H1 (cell line): ENCODE measurements around the gene CCDC30. TPM values are rescaled to one million over a fixed set of nuclear protein-coding genes. Genes with fewer than 3 reads are reported as not detected.

Experiments used
- CTCF ChIA-PET: fragments of 300-600 bp; sonication (Branson Sonifier 250); formaldehyde crosslinking; loops from one replicate; lab custom pipeline; 2021; ENCODE audit not compliant: partially characterized antibody; lab: Charles Lee
- POLR2A ChIA-PET: fragments of 300-600 bp; sonication (Branson Sonifier 250); formaldehyde crosslinking; loops from one replicate; lab custom pipeline; 2021; ENCODE audit warnings: inconsistent platforms; ENCODE audit not compliant: partially characterized antibody; lab: Charles Lee
- DNase-seq, 2 experiments: peaks; one replicate each; pipeline versions ENCODE4 v3.0.0 to v3.0.0-alpha.2; 2010 to 2022; ENCODE audit warnings: low spot score in 2 of 2, low read depth in 1 of 2, mixed read lengths in 1 of 2
- FAIRE-seq: peaks from 2 replicates; lab custom pipeline; 2011; peaks lifted over from hg19 to GRCh38; lab: Jason Lieb, UNC
- H2AFZ ChIP-seq: 2 replicates; pipeline ENCODE4 v1.8.1; 2012; ENCODE audit warnings: low read length, inconsistent platforms
- H2AK5ac ChIP-seq: 2 replicates; pipeline ENCODE4 v1.6.1; 2013; ENCODE audit warnings: low read depth, low read length
- H2BK120ac ChIP-seq: replicated peaks from 2 replicates; pipeline ENCODE3; 2013; ENCODE audit warnings: low read depth, low read length, inconsistent platforms
- H2BK12ac ChIP-seq: 2 replicates; pipeline ENCODE4 v1.6.1; 2013; ENCODE audit warnings: low read depth, low read length
- H2BK15ac ChIP-seq: 2 replicates; pipeline ENCODE4 v1.6.1; 2013; ENCODE audit warnings: low read length
- H2BK20ac ChIP-seq: 2 replicates; pipeline ENCODE4 v1.6.1; 2013; ENCODE audit warnings: low read length
- H2BK5ac ChIP-seq: 2 replicates; pipeline ENCODE4 v1.6.1; 2013; ENCODE audit warnings: low read depth, low read length
- H3K14ac ChIP-seq: 2 replicates; pipeline ENCODE4 v1.6.1; 2013; ENCODE audit warnings: inconsistent platforms; ENCODE audit not compliant: insufficient read length
- H3K18ac ChIP-seq: 2 replicates; pipeline ENCODE4 v1.6.1; 2013; ENCODE audit warnings: low read length; ENCODE audit errors: extremely low read depth
- H3K23ac ChIP-seq: 2 replicates; pipeline ENCODE4 v1.6.1; 2013; ENCODE audit warnings: inconsistent platforms; ENCODE audit not compliant: insufficient read length
- H3K23me2 ChIP-seq: 2 replicates; pipeline ENCODE4 v1.6.1; 2013; ENCODE audit warnings: low read depth, low read length
- H3K27ac ChIP-seq: 2 replicates; pipeline ENCODE4 v1.6.1; 2011; ENCODE audit warnings: low read depth, low read length, inconsistent platforms
- H3K27me3 ChIP-seq, 4 experiments: replicated peaks in 1 of 4; 1 replicate in 1 of 4; 2 replicates in 3 of 4; pipeline versions ENCODE4 v1.6.1 to v1.8.1; 2011 to 2013; ENCODE audit warnings: low read length in 3 of 4, mild to moderate bottlenecking in 3 of 4, inconsistent platforms in 2 of 4, mixed read lengths in 2 of 4, moderate library complexity in 1 of 4; ENCODE audit not compliant: control insufficient read depth in 3 of 4, insufficient read depth in 3 of 4; ENCODE audit errors: extremely low read depth in 1 of 4
- H3K36me3 ChIP-seq, 4 experiments: 2 replicates each; pipeline versions ENCODE4 v1.6.1 to v1.8.1; 2011 to 2013; ENCODE audit warnings: mild to moderate bottlenecking in 4 of 4, low read length in 3 of 4, moderate library complexity in 2 of 4, control low read depth in 1 of 4, inconsistent platforms in 1 of 4; ENCODE audit not compliant: insufficient read depth in 4 of 4, control insufficient read depth in 2 of 4
- H3K4ac ChIP-seq: replicated peaks from 2 replicates; pipeline ENCODE3; 2013; ENCODE audit warnings: low read length, low read depth, mixed read lengths, inconsistent platforms; ENCODE audit not compliant: insufficient read length
- H3K4me1 ChIP-seq, 4 experiments: replicated peaks in 1 of 4; 1 replicate in 1 of 4; 2 replicates in 3 of 4; pipeline versions ENCODE4 v1.6.1 to v1.8.1; 2011 to 2013; ENCODE audit warnings: low read length in 3 of 4, inconsistent platforms in 2 of 4, mixed read lengths in 1 of 4; ENCODE audit not compliant: insufficient read depth in 4 of 4, control insufficient read depth in 3 of 4
- H3K4me2 ChIP-seq, 2 experiments: 2 replicates each; pipeline versions ENCODE4 v1.6.1 to v1.8.1; 2011 to 2013; ENCODE audit warnings: low read depth in 2 of 2, low read length in 2 of 2, control low read depth in 1 of 2, inconsistent platforms in 1 of 2, mild to moderate bottlenecking in 1 of 2; ENCODE audit not compliant: insufficient read depth in 1 of 2
- H3K4me3 ChIP-seq, 4 experiments: fragments of 200-600, 300-600 bp in 1 of 4; sonication (generic), shearing (Covaris generic), sonication (Bioruptor Twin) in 1 of 4; 2 replicates each; pipeline versions ENCODE4 v1.5.1 to v1.8.1; 2011 to 2016; ENCODE audit warnings: low read length in 4 of 4, low read depth in 3 of 4, control low read depth in 2 of 4, inconsistent platforms in 2 of 4, mild to moderate bottlenecking in 2 of 4, mixed read lengths in 1 of 4, moderate library complexity in 1 of 4; ENCODE audit not compliant: insufficient read depth in 2 of 4; ENCODE audit errors: extremely low read depth in 1 of 4
- H3K56ac ChIP-seq: replicated peaks from 2 replicates; pipeline ENCODE3; 2013; ENCODE audit warnings: low read depth, mild to moderate bottlenecking, mixed read lengths, low read length, inconsistent platforms; ENCODE audit not compliant: insufficient read length
- H3K79me1 ChIP-seq: 2 replicates; pipeline ENCODE4 v1.6.1; 2013; ENCODE audit warnings: low read depth, low read length, control low read depth
- H3K79me2 ChIP-seq, 2 experiments: 2 replicates each; pipeline versions ENCODE4 v1.6.1 to v1.8.1; 2012 to 2013; ENCODE audit warnings: low read length in 2 of 2, mild to moderate bottlenecking in 2 of 2, inconsistent platforms in 1 of 2; ENCODE audit not compliant: insufficient read depth in 2 of 2, control insufficient read depth in 1 of 2
- H3K9ac ChIP-seq, 4 experiments: replicated peaks in 1 of 4; 1 replicate in 1 of 4; 2 replicates in 3 of 4; pipeline versions ENCODE4 v1.6.1 to v1.8.1; 2011 to 2013; ENCODE audit warnings: low read depth in 3 of 4, low read length in 3 of 4, control low read depth in 2 of 4, mild to moderate bottlenecking in 2 of 4, moderate library complexity in 2 of 4, inconsistent platforms in 1 of 4; ENCODE audit errors: extremely low read depth in 1 of 4
- H3K9me3 ChIP-seq, 2 experiments: 2 replicates each; pipeline versions ENCODE4 v1.6.1 to v1.8.1; 2012 to 2013; ENCODE audit warnings: mild to moderate bottlenecking in 2 of 2, moderate library complexity in 2 of 2, control low read depth in 1 of 2, inconsistent platforms in 1 of 2, low read depth in 1 of 2, low read length in 1 of 2, mixed read lengths in 1 of 2; ENCODE audit not compliant: insufficient read depth in 2 of 2
- H4K20me1 ChIP-seq, 2 experiments: replicated peaks in 1 of 2; 2 replicates each; pipeline versions ENCODE3 to v1.8.1; 2011 to 2013; ENCODE audit warnings: inconsistent platforms in 2 of 2, low read length in 2 of 2, mild to moderate bottlenecking in 1 of 2; ENCODE audit not compliant: insufficient read depth in 2 of 2, control insufficient read depth in 1 of 2
- H4K5ac ChIP-seq: 2 replicates; pipeline ENCODE4 v1.6.1; 2013; ENCODE audit warnings: low read length, low read depth, mixed read lengths, inconsistent platforms; ENCODE audit not compliant: insufficient read length
- H4K8ac ChIP-seq: 2 replicates; pipeline ENCODE4 v1.8.0; 2013; ENCODE audit warnings: mild to moderate bottlenecking, moderate library complexity, low read length, inconsistent platforms; ENCODE audit not compliant: insufficient read depth; ENCODE audit errors: extremely low read depth
- H4K91ac ChIP-seq: replicated peaks from 2 replicates; pipeline ENCODE3; 2013; ENCODE audit warnings: low read length, mixed read lengths, inconsistent platforms; ENCODE audit not compliant: insufficient read length
- ASH2L ChIP-seq: fragments of 200-600, 300-600 bp; sonication (generic); IDR thresholded peaks from one replicate; pipeline ENCODE4 v1.7.1; 2017; ENCODE audit warnings: low read length
- BACH1 ChIP-seq: IDR thresholded peaks from 2 replicates; pipeline ENCODE4 v1.6.1; 2012; ENCODE audit warnings: low read length, improper control_type of control experiment
- CBX5 ChIP-seq: fragments of 300-800, 300-1000 bp; sonication (generic); IDR thresholded peaks from 2 replicates; pipeline ENCODE4 v1.7.1; 2016; ENCODE audit warnings: antibody characterized with exemption, low read length, low read depth
- EGR1 ChIP-seq: IDR thresholded peaks from 2 replicates; pipeline ENCODE4 v1.6.1; 2011; ENCODE audit warnings: low read depth, low read length, borderline replicate concordance
- GTF2F1 ChIP-seq: IDR thresholded peaks from 2 replicates; pipeline ENCODE4 v1.6.1; 2012; ENCODE audit warnings: low read depth, low read length, improper control_type of control experiment, borderline replicate concordance
- KDM1A ChIP-seq: fragments of 200-600, 300-600 bp; sonication (generic); IDR thresholded peaks from 2 replicates; pipeline ENCODE4 v1.7.1; 2016; ENCODE audit warnings: mild to moderate bottlenecking, low read length, borderline replicate concordance
- MAFK ChIP-seq: IDR thresholded peaks from 2 replicates; pipeline ENCODE4 v1.6.1; 2012; ENCODE audit warnings: low read depth, mild to moderate bottlenecking, improper control_type of control experiment, low read length
- SRF ChIP-seq: IDR thresholded peaks from 2 replicates; pipeline ENCODE4 v1.6.1; 2011; ENCODE audit warnings: mild to moderate bottlenecking, low read depth, low read length, moderate library complexity
- WGBS, 2 experiments: shearing (Covaris generic) in 1 of 2; methylation state at CpG; one replicate each; pipeline versions ENCODE4 v1.1.6 to v1.1.7; 2013 to 2015; ENCODE audit warnings: low lambda C conversion rate in 2 of 2, mixed read lengths in 2 of 2, inconsistent platforms in 1 of 2, low coverage in 1 of 2, missing lambda C conversion rate in 1 of 2; ENCODE audit not compliant: insufficient replicate concordance in 2 of 2, insufficient coverage in 1 of 2, insufficient read length in 1 of 2; ENCODE audit errors: extremely low coverage in 1 of 2, missing lambda C conversion rate in 1 of 2; 5-methylcytosine and 5-hydroxymethylcytosine counted together
- polyA plus RNA-seq, 7 experiments: library from polyadenylated mRNA; depleted of rRNA in 3 of 7; stranded (reverse) in 5 of 7; unstranded in 2 of 7; fragments of >200 nt in 5 of 7; fragments of 200-250 nt in 2 of 7; gene quantifications; 1 replicate in 5 of 7; 2 replicates in 1 of 7; 4 replicates in 1 of 7; pipeline versions ENCODE4 v1.2.1 to v1.2.3, GENCODE V29; 2011 to 2013; ENCODE audit warnings: missing spikeins in 2 of 7, mixed read lengths in 2 of 7
- total RNA-seq: library from RNA; stranded (reverse); fragmentation: NEBNext Ultra II Directional; extraction: Animal tissue kit (Norgen Biotek cat#: 25700); gene quantifications from 2 replicates; pipeline ENCODE4 v1.2.1, GENCODE V29; 2021

The CCDC30 gene
- total and polyA plus RNA-seq, 2 of the 8 experiments (the other 6 are each of a cell fraction or from before 2014, with no cell fraction given): 0.60 to 1.8 TPM

- H2AK5ac ChIP-seq: no peak overlapping the region; the same call in 1 of the 2 replicates
- no peak overlapping the region for H3K4me3 ChIP-seq
- POLR2A ChIA-PET: interaction anchor here (0.9 kb wide), 1 partner anchor 268 kb away, joined by 3 read pairs; the partner anchor contains the start of gene YBX1
- no peak overlapping the region for H2BK120ac ChIP-seq
- H2AFZ ChIP-seq: no peak overlapping the region
- H3K23ac ChIP-seq: no peak overlapping the region
- no peak overlapping the region for H2BK5ac ChIP-seq
- H3K36me3 ChIP-seq: no peaks in the 10 kb centered on the region
- no peaks in the 10 kb centered on the region for H3K27me3 ChIP-seq
- no peak overlapping the region for H3K14ac ChIP-seq
- H3K79me1 ChIP-seq: no peaks in the 10 kb centered on the region; the same call in 1 of the 2 replicates
- CTCF ChIA-PET: no interaction called here
- H4K20me1 ChIP-seq: no peaks in the 10 kb centered on the region
- H4K8ac ChIP-seq: no peak overlapping the region
- H3K9ac ChIP-seq: no peak overlapping the region
- H2BK15ac ChIP-seq: no peak overlapping the region
- H3K79me2 ChIP-seq: no peaks in the 10 kb centered on the region
- no peak for DNase-seq
- H4K5ac ChIP-seq: no peak overlapping the region
- TF ChIP-seq BACH1 (no peak), CBX5 (no peak), GTF2F1 (no peak), EGR1 (no peak), MAFK (no peak), SRF (no peak), ASH2L (no peak), KDM1A (no peak)
- TF ChIP-seq, all 59 proteins: peak for 0
- Histone ChIP-seq H3K4ac (no peak overlapping the region), H3K18ac (no peak overlapping the region), H2BK20ac (no peak overlapping the region; the same call in 1 of the 2 replicates), H4K91ac (no peak overlapping the region), H3K4me2 (no peak overlapping the region), H2BK12ac (no peak overlapping the region; the same call in 1 of the 2 replicates), H3K27ac (no peak overlapping the region), H3K23me2 (no peaks in the 10 kb centered on the region), H3K9me3 (no peaks in the 10 kb centered on the region), H3K56ac (no peak overlapping the region), H3K4me1 (peaks cover 0 to 10% (median 5%) of the 10 kb centered on the region in 4 experiments; a peak in 3 of 7 replicates)
- WGBS, 2 experiments: 86% methylated on average over 17 of the region's 17 CpGs; no CpG with 5 or more reads in 1 of the 2 experiments
- FAIRE-seq: no peak
Observed at GRCh38 chr1:42414551-42415496, 48.3 kb upstream of the CCDC30 start.
